SIG-M5 treated with dmso at 0.1 percent for 504 hours (cell line): ENCODE measurements around the gene SULT2B1.
"Not testable (repeated sequence)": the region's sequence is repeated elsewhere in the genome, so short reads cannot be mapped to it uniquely, and the experiment has no call there.

Source experiments
- DNase-seq: peaks from one replicate; lab custom pipeline; 2025; ENCODE audit not compliant: unreplicated experiment; lab: John Stamatoyannopoulos, UW

SULT2B1 gene

DNA sequence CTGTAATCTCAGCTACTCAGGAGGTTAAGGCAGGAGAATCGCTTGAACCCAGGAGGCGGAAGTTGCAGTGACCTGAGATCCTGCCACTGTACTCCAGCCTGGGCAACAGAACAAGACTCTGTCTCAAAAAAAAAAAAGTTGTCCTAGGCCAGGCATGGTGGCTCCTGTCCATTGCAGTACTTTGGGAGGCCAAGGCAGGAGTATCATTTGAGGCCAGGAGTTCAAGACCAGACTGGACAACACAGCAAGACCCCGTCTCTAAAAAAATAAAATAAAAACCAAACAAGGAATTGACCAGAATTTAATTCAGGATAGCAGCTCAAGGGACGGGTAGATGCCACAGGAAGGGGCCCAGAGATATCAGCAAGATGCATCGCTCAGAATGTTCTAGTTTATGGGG is 4.9 kb downstream of the SULT2B1 start:
- no peak for DNase-seq

GRCh38 chr19:48558018-48558684 is 6.2 kb downstream of the SULT2B1 start:
- no peak for DNase-seq

GRCh38 chr19:48560095-48560530 is 8.1 kb downstream of the SULT2B1 start:
- no peak for DNase-seq

- DNase-seq, result no peak
Observed at GRCh38 chr19:48561412-48561811, 9.4 kb downstream of the SULT2B1 start.

DNA sequence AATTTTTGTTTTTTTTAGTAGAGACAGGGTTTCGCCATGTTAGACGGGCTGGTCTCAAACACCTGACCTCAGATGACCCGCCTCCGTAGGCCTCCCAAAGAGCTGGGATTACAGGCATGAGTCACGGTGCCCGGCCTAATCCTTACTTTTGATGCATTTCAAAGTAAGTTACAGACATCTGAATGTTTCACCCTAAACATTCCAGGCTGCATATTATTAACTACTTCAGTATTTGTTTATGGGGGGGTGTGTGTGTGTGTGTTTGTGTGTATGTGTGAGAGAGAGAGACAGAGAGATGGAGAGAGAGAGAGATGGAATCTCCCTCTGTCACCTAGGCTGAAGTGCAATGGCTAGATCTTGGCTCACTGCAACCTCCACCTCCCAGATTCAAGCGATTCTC is 13.1 kb downstream of the SULT2B1 start:
- no peak for DNase-seq

DNA sequence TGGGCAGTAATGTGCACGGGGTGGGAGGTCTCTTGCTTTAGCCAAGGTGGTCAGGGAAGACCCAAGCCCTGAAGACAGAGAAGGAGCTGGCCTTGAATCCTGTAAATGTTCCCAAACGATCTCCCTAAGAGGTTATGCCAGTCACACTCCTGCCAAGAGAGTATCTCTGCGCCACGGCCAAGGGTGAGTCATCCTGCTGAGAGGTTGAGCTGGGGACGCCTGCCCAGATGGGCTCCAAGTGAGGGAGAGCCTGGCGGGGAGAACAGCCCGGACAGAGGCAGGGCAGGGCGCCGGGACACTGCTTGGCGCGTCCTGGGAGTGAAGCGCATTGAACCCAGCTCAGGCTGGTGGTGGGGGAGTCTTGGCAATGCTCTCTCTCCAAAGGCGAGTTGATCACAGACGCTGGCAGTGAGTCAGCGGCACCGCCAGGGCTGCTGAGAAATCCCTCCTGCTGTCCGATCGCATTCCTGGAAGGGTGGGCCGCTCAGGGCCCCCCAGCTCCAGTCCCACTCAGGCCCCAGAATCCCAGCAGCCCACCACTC is 16.4 kb downstream of the SULT2B1 start:
- DNase-seq, result peak; percentile 34

GRCh38 chr19:48569814-48570213 is 17.8 kb downstream of the SULT2B1 start:
- DNase-seq, result no peak

DNA sequence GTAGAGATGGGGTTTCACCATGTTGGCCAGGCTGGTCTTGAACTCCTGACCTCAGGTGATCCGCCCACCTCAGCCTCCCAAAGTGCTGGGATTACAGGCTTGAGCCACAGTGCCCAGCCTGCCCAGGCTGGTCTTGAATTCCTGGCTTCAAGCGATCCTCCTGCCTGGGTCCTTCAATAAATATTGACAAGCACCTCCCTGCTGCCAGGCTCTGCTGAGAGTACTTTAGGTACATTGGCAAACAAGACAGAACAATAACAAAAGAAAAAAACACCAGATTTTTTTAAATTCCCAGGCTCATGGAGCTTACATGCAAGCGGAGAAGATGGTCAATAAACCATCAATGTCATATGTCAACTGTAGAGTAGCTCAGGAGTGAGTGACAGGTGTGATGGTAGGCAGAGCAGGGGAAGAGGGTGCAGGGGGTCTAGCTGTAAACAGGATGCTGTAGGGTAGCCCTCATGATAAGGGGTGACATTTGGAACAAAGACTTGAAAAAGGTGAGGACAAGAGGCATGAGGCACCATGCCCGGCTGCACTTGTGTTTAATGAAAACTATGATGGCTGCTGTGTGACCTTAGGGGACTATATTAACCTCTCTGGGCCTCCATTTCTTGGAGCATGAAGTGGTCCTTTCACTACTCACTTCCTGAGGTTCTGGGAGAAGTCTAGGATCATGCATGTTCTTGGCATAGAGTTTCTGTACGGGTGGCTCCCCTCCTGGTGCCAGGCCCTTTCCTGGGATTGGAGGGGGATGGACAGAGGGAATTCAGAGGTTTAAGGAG is 19.6 kb downstream of the SULT2B1 start:
- DNase-seq, result no peak

DNA sequence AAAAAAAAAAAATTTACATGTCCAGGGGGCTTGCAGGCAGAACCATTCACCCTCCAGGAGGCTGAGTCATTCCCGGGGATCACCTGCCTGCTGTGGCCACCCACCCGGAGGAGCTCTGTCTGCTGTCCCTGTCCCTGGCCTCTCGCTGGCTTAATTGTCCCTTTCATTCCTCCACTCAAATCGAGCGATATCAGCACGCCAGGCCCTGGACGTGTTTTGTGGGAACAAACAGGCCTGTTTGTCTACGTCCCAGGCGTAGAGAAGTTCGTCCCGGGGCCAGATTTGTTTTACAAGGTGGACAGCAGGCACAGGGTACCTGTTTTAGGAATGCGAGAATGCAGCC is 21.2 kb downstream of the SULT2B1 start:
- DNase-seq, result no peak

GRCh38 chr19:48575931-48576622 is 24.1 kb downstream of the SULT2B1 start:
- DNase-seq, result no peak

GRCh38 chr19:48577908-48578307 is 25.9 kb downstream of the SULT2B1 start:
- not testable (repeated sequence) for DNase-seq

DNA sequence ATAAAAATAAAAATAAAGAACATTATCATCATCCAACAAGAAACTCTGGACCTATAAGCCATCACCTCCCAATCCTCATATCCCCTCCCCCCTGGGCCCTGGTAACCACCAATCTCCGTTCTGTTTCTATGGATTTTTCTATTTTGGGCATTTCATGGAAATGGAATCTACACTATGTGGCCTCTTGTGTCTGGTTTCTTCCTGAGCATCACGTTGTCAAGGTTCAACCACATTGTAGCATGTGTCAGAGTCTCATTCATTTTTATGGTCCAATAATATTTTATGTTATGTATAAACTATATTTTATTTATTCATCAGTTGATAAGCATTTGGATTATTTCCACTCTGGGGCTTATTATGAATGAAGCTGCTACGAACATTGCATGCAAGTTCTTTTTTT is 26.9 kb downstream of the SULT2B1 start:
- DNase-seq, result no peak

GRCh38 chr19:48582168-48582567 is 30.2 kb downstream of the SULT2B1 start:
- peak; percentile 43 for DNase-seq

DNA sequence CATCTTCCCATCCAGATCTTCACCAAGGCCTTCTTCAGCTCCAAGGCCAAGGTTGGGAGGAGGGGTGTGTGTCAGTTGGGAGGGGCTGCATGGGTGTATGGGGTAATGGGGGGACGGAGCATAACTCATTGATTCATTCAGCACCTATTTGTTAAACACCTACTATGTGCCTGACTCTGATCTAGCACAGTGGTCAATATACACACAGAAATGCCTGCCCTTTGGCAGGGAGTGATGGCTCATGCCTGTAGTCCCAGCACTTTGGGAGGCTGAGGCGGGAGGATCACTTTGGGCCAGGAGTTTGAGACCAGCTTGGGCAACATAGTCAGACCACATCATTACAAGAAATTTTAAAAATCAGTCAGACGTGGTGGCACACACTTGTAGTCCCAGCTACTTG is 35.4 kb downstream of the SULT2B1 start:
- DNase-seq, result no peak

GRCh38 chr19:48588670-48589401 is 36.9 kb downstream of the SULT2B1 start:
- peak; percentile 87 for DNase-seq

- DNase-seq, result no peak
Observed at GRCh38 chr19:48591021-48591420, 39.0 kb downstream of the SULT2B1 start.

DNA sequence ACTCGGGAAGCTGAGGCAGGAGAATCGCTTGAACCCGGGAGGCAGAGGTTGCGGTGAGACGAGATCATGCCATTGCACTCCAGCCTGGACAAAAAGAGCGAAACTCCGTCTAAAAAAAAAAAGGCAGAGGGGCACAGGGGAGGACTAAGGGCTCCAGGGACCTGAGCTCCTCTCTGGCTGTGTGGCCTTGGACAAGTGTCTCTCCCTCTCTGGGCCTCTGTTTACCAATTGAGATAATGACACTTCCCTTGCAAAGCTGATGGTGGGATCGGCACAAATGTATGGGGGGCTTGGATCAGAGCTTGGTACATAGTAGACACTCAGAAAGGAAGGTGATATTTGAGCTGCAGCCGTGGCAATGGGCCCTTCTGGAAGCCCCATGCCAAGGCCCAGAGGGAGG is 43.2 kb downstream of the SULT2B1 start:
- no peak for DNase-seq

- no peak for DNase-seq
Observed at GRCh38 chr19:48595833-48596232, 43.9 kb downstream of the SULT2B1 start.

- no peak for DNase-seq
Observed at GRCh38 chr19:48596237-48596636, 44.3 kb downstream of the SULT2B1 start.

GRCh38 chr19:48596679-48597465 is 44.9 kb downstream of the SULT2B1 start:
- no peak for DNase-seq
